HG03520 (cell line): ENCODE results near the gene ETV7.
"Not testable (repeated sequence)": the region's sequence is repeated elsewhere in the genome, so short reads cannot be mapped to it uniquely, and the experiment has no call there.

Experiments
- ATAC-seq: cut with Tn5 transposase; IDR thresholded peaks from one replicate; pipeline ENCODE4 v1.9.1; 2021; ENCODE audit warnings: mild to moderate bottlenecking, moderate library complexity; ENCODE audit not compliant: unreplicated experiment

Gene ETV7

DNA sequence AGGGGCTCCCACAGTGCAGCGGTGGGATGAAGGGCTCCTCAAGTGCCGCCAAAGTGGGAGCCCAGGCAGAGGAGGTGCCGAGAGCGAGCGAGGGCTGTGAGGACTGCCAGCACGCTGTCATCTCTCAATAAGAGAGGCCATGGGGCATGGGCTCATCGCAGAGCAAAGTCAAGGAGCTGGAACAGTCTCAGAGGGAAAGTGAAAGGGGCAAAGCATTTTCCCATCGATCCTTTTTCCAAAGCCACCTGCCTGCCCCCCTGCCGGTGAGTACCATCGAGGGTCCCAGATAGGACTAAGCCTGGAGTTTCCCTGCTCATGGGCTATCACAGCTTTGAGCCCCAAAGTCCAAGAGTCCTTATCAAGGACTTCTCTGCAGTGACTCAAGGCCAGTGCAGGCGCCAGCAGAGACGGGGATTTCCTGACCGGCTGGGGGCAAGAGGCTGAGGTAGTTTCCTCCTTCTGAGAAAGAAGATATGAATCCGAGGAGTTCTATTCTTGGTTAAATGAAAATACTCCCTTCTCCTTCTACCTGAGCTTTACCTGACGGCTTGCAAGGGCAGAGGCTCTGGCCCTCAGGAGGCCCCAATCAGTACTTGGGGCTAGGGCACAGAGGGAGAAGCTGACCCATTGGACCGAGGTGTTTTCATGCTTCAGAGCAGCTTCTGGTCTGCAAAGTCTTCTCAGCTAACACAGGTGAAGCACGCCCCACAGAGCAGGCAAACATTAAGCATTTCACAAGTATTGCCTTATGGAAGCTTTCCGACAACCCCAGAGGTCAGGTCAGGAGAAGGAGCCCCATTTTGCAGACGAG, 22.6 kb downstream of the ETV7 start:
- ATAC-seq: no peak

DNA sequence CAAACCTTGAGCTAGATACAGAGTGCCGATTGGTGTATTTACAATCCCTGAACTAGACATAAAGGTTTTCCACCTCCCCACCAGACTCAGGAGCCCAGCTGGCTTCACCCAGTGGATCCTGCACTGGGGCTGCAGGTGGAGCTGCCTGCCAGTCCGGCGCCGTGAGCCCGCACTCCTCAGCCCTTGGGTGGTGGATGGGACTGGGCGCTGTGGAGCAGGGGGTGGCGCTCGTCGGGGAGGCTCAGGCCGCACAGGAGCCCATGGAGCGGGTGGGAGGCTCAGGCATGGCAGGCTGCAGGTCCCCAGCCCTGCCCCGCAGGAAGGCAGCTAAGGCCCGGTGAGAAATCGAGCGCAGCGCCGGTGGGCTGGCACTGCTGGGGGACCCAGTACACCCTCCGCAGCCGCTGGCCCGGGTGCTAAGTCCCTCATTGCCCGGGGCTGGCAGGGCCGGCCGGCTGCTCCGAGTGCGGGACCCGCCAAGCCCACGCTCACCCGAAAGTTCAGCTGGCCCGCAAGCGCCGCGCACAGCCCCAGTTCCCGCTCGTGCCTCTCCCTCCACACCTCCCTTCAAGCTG, 23.3 kb downstream of the ETV7 start:
- not testable (repeated sequence) for ATAC-seq

DNA sequence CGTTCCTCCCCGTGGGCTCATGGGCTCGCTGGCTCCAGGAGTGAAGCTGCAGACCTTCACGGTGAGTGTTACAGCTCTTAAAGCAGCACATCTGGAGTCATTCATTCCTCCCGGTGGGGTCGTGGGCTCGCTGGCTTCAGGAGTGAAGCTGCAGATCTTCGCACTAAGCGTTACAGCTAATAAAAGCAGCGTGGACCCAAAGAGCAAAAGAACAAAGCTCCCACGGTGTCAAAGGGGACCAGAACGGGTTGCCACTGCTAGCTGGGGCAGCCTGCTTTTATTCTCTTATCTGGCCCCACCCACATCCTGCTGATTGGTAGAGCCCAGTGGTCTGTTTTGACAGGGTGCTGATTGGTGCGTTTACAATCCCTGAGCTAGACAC, 24.1 kb downstream of the ETV7 start:
- ATAC-seq: not testable (repeated sequence)

DNA sequence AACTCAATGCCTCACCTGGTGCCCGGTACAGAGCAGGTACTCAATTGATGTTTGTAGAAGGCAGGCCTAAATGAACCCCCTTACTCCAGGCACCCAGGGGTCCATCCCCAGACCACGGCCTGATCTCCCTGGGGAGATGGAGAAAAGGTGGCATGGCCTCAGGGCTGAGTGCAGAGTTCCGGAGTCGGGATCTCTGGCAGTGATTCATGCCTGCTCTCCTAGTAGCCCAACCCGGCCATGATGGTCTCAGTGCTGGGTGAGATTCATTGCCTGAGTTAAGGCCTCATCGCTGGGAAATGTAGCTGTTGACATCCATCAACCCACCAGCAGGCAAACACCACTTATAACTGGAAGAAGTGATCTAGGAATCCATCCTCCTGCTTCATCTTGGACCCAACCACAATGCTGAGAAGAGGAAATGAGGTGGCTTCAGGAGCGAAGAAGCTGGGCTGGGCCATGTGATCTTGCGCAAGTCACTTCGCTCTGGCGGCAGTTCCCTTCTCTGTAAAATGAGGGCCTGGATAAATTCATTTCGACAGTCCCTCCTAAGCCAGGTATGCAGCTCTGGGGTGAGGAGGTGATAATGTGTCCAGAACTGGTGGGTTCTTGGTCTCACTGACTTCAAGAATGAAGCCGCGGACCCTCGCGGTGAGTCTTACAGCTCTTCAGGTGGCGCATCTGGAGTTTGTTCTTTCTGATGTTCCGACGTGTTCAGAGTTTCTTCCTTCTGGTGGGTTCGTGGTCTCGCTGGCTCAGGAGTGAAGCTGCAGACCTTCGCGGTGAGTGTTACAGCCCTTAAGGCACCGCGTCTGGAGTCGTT, 24.7 kb downstream of the ETV7 start:
- no peak for ATAC-seq

DNA sequence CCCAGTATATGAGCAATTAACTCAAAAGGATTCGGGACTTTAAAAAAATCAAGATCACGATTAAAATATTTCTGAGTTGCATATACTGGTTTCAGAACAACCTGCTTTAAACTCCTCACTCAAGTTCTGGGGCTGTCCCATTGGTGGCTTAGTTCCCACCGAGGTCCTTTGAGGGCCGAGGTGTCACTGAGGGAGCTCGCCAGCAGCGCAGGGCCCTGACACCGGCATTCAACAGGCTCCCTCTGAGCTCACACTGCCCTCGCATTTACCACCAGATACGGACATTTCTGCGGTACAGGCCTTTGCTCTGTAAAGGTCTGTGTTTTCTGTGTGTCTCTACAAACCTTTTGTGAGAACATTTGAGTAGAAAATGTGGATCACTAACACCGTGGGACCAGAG, 26.4 kb downstream of the ETV7 start:
- no peak for ATAC-seq

DNA sequence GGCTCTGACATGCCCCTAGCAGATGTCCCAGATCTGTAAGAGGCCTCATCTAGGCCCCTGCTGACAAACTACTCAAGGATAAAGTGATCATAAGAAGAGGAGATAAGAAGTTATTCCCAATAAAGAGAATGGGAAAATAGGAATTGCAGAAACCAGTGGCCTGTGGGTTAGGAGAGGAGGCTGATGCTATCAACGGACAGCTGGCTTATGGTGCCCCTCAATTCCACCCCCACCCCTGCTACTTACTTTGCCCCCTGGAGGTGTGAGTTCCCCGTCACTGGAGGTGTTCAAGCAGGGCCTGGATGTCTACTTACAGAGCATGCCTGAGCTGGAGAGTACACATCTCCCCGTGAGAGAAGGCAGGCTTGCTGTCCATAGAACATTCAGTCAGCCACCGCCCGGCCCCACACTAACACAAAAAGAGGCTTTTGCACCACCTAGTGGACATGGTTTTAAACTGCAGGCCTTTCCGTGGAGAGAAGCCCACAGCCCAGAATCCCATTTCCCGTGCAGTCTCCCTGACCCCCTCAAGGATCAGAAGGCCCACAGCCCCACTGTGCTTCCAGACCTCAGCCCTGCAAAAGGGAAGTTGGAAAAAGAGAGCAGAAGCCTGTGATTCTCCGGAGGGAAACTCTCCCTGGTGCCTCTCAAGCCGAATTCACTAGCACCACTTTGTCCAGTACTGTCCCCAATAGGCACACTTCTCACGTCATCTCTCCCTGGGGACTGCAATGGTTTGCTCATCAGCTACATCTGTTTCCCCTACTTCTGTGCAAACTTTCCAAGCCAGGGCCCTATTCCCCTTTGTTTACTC, 27.0 kb downstream of the ETV7 start:
- peak; percentile 46 for ATAC-seq

DNA sequence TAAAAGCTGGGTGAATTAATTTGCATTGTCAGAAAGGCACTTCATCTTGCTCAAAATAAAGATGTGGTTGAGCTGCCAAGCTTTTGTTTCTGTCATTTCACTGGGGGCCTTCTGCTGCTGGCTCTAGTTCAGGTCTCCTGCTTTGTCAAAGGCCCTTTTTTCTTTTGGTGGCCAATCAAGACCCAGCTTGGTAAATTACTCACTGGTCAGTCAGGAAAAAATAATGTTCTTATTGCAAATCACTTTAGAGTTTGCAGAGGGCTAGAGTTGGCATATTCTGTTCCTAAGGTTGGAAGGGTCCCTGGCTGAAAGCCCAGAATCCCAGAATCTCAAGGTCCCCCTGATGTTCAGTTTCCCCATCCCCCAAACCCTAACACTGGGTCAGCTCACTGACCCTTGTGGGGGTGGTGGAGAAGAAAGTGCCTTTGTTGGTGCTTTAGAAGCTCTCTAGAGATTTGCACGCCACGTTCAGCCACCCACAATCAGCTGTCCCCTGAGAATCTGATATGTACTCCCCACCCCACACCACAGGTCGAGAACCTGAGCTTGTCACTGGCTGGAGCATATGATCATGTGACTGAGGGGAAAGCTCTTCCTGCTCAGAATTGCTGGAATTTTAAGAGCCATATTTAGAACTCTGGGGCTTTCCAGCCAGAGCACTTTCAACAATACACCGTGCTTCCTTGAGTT, 29.1 kb downstream of the ETV7 start:
- ATAC-seq: no peak

DNA sequence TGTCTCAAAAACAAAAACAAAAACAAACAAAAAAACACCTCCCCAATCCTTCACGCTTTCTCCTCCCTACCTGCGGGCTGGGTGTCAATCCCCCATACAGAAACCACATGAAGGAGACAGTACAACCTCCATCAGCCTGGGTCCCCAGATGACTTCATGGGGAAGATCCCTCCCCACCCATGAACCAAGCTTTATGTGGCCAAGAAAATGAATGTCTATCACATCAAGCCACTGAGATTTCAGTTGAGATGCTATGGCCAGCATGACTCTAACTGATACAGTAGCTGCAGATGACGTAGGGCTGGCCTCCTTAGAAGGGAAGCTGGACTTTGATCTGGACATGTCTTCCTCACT, 29.6 kb downstream of the ETV7 start:
- no peak for ATAC-seq

DNA sequence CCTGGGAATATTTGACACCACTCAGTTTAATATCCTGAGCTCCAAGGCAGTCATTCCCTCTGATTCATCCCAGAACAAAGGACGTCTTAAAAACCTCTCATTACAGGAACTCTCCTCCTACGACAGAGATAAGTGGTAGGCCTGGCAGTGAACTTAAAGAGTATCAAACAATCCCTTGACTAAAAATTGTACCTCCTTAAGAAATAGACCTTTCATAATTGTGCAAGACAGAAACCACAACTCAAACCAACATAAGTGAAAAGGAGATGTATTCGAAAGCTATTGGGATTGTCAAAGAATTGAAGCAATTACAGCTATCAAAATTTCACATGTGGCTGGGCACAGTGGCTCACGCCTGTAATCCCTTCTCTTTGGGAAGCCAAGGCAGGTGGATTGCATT, 31.6 kb downstream of the ETV7 start:
- no peak for ATAC-seq

DNA sequence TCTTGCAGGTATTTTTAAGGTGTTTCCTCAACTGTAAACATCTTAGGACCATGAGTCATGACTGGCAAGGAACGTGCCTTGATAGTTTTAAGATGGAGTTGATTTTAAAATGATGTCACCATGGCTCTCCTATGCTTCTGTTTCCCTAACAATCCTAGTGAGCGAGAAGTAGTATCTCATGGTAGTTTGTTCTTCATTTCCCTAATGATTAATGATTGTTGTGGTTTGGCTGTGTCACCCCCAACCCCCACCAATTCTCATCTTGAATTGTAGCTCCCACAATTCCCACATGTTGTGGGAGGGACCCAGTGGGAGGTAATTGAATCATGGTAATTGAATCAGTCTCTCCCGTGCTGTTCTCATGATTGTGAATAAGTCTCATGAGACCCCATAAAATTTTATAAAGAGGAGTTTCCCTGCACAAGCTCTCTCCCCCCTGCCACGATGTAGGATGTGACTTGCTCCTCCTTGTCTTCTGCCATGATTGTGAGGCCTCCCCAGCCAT, 34.0 kb downstream of the ETV7 start:
- ATAC-seq: no peak

DNA sequence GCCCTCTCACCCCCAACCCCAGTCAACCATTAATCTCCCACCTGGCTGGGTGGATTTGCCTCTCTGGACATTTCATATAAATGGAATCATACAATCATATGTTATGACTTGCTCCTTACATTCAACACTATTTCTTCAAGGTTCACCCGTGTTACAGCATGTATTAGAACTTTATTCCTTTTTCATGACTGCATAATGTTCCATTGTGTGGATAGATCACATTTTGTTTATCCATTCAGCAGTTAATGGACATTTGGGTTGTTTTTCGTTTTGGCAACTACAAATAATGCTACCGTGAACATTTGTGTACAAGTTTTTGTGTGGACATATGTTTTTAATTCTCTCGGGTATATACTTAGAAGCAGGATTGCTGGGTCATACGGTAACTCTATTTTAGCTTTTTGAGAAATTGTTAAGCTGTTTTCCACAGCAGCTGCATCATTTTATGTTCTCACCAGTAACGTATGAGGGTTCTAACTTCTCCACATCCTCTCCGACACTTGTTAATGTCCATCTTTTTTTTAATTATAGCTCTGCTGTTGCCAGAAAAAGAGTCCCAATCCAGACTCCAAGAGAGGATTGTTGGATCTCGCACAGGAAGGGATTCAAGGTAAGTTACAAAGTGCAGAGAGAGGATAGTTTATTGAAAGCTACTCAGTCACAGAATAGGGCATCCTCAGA, 34.9 kb downstream of the ETV7 start:
- no peak for ATAC-seq

DNA sequence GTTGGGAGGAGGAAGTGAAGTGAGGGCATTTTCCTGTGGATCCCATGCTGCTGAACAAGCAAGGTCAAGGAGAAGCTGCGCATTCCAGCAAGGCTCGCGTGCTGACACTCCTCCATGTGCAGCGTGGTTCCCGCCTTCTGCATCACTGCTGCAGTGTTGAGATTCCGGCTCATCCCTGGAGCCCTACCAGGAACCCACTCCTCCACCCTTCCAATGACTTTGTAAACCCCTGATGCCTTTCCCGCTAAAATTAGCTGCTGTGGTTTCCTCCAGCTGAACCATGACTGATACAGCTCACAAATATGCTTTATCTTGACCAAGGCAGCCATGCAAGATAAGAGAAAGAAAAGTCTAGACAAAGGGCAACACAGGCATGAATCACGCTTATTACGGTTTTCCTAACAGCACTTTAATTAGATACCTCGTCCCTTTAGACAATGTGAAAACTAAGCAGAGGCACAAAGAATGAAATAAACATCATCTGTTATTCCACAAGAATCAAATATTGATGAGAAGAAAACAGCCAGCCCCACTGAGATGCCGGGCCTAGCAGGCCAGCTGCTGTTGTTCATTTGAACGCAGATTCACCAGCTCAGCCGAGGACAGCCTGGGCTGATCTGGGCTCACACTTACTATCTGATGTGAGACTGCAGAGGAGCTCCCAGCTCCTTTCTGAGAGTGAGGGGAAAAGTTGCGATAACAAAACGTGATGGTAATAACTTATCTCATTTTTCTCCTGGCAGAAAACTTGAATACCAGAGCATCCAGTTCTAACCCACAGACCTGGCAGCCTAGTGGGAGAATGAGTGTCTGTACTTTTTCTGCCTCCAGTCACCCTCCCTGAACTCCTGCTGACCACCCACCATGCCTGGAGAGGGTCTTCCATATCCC, 36.5 kb downstream of the ETV7 start:
- no peak for ATAC-seq

DNA sequence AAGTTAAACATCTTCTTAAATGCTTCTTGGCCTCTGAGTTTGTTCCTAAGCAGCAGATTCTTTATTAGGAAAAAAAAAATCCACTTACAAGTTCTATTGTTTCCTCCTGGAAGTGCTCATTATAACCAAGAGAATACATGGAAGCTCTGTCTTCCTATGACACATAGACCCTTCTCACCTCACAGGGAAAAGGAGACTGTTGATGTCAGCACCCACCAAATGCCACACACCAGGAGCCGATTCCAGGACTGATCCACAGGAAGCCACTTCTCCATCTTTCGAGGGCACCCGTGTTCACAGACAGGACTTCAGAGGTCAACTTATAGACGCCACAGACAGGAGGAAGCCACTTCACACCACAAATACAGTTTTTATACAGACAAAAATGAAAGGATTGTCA, 37.4 kb downstream of the ETV7 start:
- no peak for ATAC-seq

DNA sequence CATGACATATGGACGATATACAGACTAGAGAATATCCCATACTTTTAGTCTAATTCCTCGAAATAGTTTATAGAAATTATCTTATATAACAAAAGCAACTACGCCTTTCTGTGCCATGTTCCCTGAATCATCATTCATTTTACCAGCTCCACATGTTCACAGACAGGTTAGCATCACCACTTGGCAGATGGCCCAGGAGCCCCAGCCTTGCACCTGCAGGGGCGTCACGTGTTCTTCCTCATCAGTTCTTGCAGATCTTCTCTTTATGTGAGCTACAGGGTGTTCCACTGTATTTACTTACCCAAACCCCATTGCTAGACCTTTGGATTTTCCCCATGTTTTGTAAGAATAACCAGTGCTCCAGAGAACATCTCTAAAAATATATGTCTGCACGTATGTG, 38.2 kb downstream of the ETV7 start:
- no peak for ATAC-seq

DNA sequence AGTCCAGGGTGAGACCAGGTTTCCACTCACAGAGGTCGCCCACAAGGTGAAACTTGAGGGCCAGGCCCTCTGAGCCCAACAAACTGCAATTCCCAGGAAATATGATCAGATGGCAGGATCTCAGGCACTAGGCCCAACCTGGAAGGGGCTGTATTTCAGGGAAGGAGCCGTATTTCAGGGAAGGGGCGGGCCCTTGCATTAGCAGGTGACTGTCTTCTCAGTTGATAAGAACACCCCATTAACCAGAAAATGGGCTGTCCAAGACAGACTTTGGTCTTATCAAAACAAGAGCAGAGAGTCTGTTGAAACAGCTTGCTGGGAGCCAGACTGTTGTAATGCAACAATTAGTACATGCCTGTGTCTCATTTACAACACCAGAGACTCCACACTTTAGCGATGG, 39.8 kb downstream of the ETV7 start:
- ATAC-seq: no peak

DNA sequence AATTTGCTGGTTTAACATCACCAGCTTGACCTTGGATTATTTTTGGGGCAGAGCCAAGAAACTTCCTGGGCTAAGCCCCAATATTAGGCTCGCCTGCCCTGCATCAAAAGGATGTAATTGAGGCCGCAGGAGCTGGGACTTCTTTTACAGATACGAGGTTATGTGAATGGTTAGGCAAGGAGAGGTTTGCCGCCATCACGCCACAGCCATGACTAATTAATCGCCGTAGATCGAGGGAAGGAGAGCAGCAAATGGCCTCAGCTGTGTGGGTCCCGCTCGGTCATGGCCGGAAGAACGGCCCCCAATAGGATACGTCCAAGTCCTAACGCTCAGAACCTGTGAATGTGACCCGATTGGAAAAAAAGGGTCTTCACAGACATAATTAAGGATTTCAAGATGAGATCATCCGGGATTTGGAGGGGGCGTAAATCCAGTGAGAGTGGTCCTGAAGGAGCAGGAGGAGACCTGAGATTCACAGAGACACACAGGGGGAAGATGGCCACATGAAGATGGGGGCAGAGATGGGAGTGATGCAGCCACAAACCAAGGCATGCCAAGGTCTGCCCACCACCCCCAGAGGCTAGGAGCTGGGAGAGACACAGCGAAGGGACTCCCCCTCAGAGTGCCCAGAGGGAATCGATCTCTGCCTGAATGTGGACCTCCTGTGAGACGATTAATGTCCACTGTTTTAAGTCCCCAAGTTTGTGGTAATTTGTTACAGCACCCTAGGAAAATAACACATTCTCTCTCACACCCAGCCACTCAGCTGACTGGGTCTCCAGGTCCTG, 40.8 kb downstream of the ETV7 start:
- no peak for ATAC-seq

DNA sequence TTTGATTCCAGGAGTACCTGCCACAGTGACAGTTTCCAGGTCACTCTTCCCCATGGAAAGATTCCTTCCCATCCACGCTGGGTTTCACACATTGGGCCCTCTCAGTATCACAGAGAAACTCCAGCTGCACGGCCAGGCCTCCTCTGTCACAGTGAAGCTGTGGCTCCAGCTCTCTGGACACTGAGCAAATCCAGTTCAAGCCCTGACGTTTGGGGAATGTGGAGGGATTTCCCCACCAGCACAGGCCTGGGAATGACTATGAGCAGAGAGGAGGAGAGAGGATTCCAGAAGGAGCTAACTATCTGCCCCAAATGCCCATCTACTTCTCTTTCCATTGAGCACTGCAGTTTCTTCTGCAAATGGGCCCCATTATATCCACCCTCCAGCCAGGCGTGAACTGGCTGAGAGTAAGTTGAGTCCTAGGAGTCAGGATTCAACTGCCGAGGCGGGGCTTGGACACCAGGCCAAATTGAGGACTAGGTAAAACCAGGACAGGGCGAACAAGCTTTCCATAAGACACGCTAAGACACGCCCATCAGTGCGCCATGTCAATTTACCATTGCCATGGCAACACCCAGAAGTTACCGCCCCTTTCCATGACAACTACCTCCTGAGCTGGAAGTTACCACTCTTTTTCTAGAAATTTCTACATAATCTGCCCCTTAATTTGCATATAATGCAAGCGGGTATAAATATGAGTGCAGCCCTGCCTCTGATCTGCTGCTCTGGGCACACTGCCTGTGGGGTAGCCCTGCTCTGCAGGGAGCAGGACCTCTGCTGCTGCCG, 41.6 kb downstream of the ETV7 start:
- no peak for ATAC-seq
